ENCODE data around the gene ZNF366.

Gene ZNF366

DNA sequence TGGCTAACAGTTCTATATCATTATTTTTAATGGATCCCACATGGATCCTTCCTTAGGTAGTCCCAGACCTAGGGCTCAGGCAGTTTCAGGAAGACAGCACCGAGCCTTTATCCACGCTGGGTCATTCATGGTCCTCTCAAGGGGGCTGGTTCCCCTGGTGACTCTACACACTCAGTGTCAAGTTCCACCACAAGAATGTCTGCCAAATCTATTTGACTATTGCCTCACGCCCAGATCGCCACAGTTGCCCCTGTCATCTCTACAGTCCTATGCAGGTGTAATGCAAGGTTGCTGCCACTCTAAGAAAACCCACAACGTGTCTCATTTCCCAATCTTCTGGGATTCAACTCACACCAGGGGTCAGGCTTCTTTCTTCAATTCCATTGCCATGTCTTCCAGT lies 8.0 kb upstream of the ZNF366 start:
- no peak overlapping the region for H3K27ac ChIP-seq (ENCODE audit: low read depth, low read length)
- H3K36me3 ChIP-seq (ENCODE audit: control insufficient read depth, insufficient read depth, low read length): no peaks in the 10 kb centered on the region
- H3K27me3 ChIP-seq (ENCODE audit: control insufficient read depth, insufficient read depth, low read length): no peaks in the 10 kb centered on the region
- peaks cover 3% of the 10 kb centered on the region for H3K4me1 ChIP-seq (ENCODE audit: control insufficient read depth, insufficient read depth, low read length)
- H3K4me3 ChIP-seq (ENCODE audit: low read length): no peak overlapping the region
- no peak overlapping the region for H3K9ac ChIP-seq (ENCODE audit: low read length)

DNA sequence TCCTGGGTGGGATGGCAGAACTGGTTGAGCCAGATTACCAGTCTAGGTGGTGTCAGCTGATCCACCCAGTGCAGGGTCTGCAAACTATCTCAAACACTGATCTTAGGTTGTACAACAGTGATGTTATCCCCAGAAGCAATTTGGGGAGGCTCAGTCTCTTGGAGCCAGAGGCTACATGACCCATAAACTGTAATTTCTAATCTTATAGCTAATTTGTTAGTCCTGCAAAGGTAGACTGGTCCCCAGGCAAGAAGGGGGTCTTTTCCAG lies 5.3 kb upstream of the ZNF366 start:
- peaks cover 9% of the 10 kb centered on the region for H3K4me1 ChIP-seq (ENCODE audit: control insufficient read depth, insufficient read depth, low read length)
- H3K27me3 ChIP-seq (ENCODE audit: control insufficient read depth, insufficient read depth, low read length): no peaks in the 10 kb centered on the region
- H3K36me3 ChIP-seq (ENCODE audit: control insufficient read depth, insufficient read depth, low read length): no peaks in the 10 kb centered on the region
- no peak overlapping the region for H3K27ac ChIP-seq (ENCODE audit: low read depth, low read length)
- H3K4me3 ChIP-seq (ENCODE audit: low read length): no peak overlapping the region
- H3K9ac ChIP-seq (ENCODE audit: low read length): no peak overlapping the region

DNA sequence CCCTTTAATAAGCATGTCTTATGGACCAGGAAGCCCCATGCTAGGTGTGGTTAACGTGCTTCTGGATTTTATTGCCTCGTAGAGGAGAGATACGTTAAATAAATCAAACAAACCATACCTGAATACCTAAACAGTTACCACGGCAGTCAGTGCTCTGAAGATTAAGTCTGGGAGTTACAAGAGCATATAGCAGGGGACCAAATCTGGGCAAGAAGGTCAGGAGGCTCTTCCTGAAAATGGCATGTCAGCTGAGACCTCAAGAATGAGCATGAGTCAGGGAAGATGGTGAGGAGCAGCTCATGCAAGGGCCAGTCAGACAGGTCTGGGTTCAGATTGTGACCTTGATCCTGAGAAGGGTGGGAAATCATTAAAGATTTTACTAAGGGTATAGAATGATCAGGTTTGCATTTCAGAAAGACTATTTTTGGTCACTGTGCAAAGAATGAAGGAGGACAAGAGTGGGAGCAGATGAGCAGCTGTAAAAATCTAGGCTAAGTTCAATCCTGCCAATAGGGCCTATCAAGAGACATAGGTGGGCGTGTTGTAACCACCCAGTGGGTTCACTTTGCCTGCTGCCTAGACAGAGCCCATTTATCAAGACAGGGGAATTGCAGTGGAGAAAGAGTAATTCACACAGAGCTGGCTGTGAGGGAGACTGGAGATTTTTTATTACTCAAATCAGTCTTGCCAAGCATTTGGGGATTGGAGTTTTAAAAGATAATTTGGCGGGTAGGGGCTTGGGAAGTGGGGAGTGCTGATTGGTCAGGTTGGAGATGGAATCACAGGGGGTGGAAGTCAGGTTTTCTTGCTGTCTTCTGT lies 4.8 kb upstream of the ZNF366 start:
- Histone ChIP-seq H3K36me3 (ENCODE audit: control insufficient read depth, insufficient read depth, low read length) (no peaks in the 10 kb centered on the region), H3K9ac (ENCODE audit: low read length) (no peak overlapping the region), H3K27me3 (ENCODE audit: control insufficient read depth, insufficient read depth, low read length) (no peaks in the 10 kb centered on the region), H3K4me1 (ENCODE audit: control insufficient read depth, insufficient read depth, low read length) (peaks cover 10% of the 10 kb centered on the region), H3K4me3 (ENCODE audit: low read length) (no peak overlapping the region), H3K27ac (ENCODE audit: low read depth, low read length) (peak overlapping the region; percentile 2)

DNA sequence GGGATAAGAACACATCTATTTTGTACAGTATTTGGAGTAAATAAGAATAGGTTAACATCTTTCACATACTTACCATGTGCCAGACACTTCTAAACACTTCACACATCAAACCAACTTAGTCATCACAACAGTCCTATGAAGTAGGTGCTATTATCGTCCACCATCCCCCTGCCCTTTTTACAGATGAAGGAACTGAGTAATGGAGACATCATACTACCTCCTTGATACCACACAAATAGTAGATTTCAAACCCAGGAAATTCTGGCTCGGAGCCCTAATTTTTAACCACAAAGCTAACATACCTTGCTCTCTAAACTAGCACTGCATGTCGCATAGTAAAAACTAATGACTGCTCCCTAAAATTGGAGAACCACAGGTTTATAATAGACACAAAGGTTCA lies 4.2 kb upstream of the ZNF366 start:
- peak overlapping the region; percentile 62 for H3K27ac ChIP-seq (ENCODE audit: low read depth, low read length)
- H3K9ac ChIP-seq (ENCODE audit: low read length): no peak overlapping the region
- H3K4me1 ChIP-seq (ENCODE audit: control insufficient read depth, insufficient read depth, low read length): peaks cover 10% of the 10 kb centered on the region
- no peaks in the 10 kb centered on the region for H3K36me3 ChIP-seq (ENCODE audit: control insufficient read depth, insufficient read depth, low read length)
- no peak overlapping the region for H3K4me3 ChIP-seq (ENCODE audit: low read length)
- H3K27me3 ChIP-seq (ENCODE audit: control insufficient read depth, insufficient read depth, low read length): no peaks in the 10 kb centered on the region

DNA sequence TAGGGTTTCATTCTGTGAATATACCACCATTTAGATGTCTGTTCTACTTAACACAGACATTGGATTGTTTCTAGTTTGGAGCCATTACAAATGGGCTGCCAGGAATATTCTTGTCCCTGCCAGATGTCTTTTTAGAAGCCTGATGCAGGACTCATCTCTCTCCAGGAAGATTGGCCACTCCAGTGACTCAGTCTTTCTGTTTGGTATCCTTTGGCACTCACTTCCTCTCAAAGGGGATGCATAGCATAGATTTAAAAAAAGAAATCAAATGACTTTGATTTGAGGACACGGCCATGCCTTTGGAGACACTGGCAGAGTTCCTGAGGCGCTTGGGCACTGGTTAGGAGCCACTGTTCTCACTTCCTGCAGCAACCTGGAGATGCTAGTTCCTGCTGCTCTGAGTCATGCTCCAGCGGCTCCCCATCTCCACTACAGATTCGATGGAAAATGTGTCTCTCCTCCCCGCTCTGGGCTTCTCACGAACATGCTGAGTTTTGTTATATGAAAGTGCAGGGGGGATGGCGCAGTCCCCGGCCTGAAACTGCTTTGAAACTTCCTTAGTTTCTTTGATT lies 3.5 kb upstream of the ZNF366 start:
- Histone ChIP-seq H3K4me3 (ENCODE audit: low read length) (no peak overlapping the region), H3K27me3 (ENCODE audit: control insufficient read depth, insufficient read depth, low read length) (no peaks in the 10 kb centered on the region), H3K9ac (ENCODE audit: low read length) (no peak overlapping the region), H3K36me3 (ENCODE audit: control insufficient read depth, insufficient read depth, low read length) (no peaks in the 10 kb centered on the region), H3K27ac (ENCODE audit: low read depth, low read length) (peak overlapping the region; percentile 62), H3K4me1 (ENCODE audit: control insufficient read depth, insufficient read depth, low read length) (peaks cover 10% of the 10 kb centered on the region)

DNA sequence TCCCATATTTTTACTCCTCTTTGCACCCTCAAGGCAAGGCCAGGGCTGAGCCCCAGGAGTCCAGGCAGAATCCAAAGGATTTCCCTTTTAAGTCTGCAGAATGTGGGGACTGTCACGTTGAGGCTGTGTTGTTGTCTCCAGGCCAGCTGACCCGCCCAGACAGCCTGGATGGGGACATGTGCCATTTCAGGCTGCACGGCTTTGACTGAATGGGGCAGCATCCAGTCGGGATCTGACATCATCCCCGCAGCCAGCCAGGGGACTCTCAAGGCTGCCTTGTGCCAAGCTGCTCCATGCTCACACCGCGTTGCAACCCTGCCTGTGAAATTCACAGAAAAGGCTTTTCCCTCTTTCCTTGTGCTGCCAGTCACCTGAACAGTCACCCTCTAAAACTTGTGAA lies 2.2 kb upstream of the ZNF366 start:
- Histone ChIP-seq H3K27me3 (ENCODE audit: control insufficient read depth, insufficient read depth, low read length) (no peaks in the 10 kb centered on the region), H3K4me3 (ENCODE audit: low read length) (no peak overlapping the region), H3K4me1 (ENCODE audit: control insufficient read depth, insufficient read depth, low read length) (peaks cover 10% of the 10 kb centered on the region), H3K9ac (ENCODE audit: low read length) (no peak overlapping the region), H3K36me3 (ENCODE audit: control insufficient read depth, insufficient read depth, low read length) (no peaks in the 10 kb centered on the region), H3K27ac (ENCODE audit: low read depth, low read length) (peak overlapping the region; percentile 62)

DNA sequence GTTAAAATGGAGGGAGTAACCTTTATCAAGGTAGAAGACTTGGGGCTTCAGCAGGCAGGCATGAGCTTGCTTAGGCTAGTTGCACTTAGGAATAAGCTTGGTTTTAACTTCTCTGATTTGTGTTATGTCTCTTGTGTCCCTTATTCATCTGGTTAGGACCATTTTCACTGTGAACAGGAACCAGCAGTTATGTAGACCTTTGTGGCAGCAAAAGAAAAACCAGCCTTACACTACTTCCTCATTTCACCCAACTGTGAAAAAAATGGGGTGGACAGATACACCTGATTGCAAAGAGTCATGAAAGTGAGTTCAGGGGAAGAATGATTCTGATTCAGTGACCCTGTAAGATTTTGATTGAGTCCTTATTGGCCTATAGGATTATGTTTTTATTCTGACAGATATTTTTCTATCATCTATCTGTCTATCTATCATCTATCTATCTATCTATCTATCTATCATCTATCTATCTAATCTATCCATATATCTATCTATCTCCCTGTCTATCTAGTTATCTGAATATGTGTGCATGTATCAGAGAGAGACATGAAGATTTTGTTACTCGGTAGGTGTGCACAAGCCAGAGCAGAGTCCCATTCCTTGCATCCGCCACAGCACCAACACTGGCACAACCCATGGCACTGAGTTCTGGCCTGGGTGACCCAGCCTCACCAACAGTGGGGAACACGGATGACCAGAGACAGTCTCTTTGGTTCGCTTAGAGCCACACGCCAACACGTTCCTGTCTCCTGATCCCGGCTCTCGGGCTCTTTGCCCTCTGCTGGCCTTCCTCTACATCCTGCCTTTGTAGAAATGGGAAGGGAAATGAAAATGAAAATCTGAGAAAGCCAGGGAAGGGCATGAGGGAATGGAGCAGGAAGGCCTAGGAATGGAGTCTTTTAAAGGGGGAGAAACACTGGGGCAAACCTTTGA lies 1.3 kb upstream of the ZNF366 start:
- peak overlapping the region; percentile 27 for H3K27ac ChIP-seq (ENCODE audit: low read depth, low read length)
- H3K4me1 ChIP-seq (ENCODE audit: control insufficient read depth, insufficient read depth, low read length): peaks cover 10% of the 10 kb centered on the region
- H3K4me3 ChIP-seq (ENCODE audit: low read length): no peak overlapping the region
- H3K36me3 ChIP-seq (ENCODE audit: control insufficient read depth, insufficient read depth, low read length): no peaks in the 10 kb centered on the region
- H3K9ac ChIP-seq (ENCODE audit: low read length): no peak overlapping the region
- no peaks in the 10 kb centered on the region for H3K27me3 ChIP-seq (ENCODE audit: control insufficient read depth, insufficient read depth, low read length)

DNA sequence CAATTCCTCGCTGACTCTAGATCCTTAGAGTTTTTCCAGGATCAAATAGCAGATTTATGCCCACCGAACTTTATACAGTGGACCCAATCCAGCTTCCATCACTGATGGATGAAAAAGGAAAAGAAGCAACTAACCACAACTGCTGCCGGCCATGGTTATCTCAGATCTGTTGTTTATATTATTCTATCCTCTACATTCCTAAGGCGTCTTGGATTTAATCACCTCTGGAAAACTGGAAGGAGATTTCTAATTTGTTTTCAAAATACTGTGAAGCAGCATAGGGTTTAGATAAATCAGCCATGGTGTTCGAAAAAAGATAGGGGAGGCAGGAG lies 663 bp upstream of the ZNF366 start:
- H3K27ac ChIP-seq (ENCODE audit: low read depth, low read length): peak overlapping the region; percentile 27
- peaks cover 10% of the 10 kb centered on the region for H3K4me1 ChIP-seq (ENCODE audit: control insufficient read depth, insufficient read depth, low read length)
- no peak overlapping the region for H3K9ac ChIP-seq (ENCODE audit: low read length)
- H3K27me3 ChIP-seq (ENCODE audit: control insufficient read depth, insufficient read depth, low read length): no peaks in the 10 kb centered on the region
- H3K36me3 ChIP-seq (ENCODE audit: control insufficient read depth, insufficient read depth, low read length): no peaks in the 10 kb centered on the region
- no peak overlapping the region for H3K4me3 ChIP-seq (ENCODE audit: low read length)

DNA sequence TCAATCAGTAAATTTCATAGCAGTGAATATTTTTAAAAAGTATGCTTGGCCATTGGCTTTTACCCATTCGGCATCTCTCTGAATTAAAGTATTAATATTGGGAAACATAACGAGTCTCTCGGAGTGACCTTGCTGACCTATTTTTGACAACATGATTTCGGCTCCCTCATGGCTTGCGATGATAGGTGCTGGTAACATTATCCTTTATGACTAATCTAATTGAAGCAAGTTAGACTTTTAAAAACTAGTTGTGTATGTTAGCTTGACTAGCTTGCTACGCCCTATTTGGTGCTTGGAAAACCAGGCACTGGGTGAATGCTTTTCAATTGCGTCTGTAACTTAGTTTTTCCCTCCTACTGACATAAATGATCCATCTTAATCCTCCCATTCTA lies 1.1 kb downstream of the ZNF366 start:
- H3K36me3 ChIP-seq (ENCODE audit: control insufficient read depth, insufficient read depth, low read length): no peaks in the 10 kb centered on the region
- no peak overlapping the region for H3K9ac ChIP-seq (ENCODE audit: low read length)
- H3K27ac ChIP-seq (ENCODE audit: low read depth, low read length): no peak overlapping the region
- no peak overlapping the region for H3K4me3 ChIP-seq (ENCODE audit: low read length)
- H3K4me1 ChIP-seq (ENCODE audit: control insufficient read depth, insufficient read depth, low read length): peaks cover 10% of the 10 kb centered on the region
- H3K27me3 ChIP-seq (ENCODE audit: control insufficient read depth, insufficient read depth, low read length): no peaks in the 10 kb centered on the region

DNA sequence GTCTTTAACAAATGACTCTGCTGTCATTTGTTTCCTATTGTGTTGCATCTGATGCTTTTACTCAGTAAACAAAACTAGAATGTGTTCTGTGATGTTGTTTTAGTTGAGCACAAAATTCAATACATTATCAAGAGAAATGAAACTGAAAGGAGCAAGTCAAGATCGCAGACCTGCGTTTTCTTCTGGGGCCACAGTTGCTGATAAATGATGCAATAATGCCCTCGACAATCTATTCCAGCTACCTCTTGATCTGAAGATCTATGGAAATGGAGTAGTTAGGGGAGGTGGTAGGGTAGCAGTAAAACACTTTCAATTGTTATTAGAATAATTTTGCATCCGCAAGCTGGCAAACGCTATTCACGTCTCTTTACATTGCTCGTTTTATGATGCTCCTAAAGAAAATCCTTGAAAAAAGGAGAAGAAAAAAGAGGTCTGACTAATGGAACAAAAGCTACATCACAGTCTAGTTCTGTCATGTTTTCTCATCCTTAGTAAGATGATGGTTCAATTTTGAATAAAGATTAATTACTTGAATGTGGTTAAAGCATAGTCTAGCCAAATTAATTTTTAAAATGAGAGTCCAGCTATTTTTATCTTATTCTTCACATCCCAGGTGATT lies 1.6 kb downstream of the ZNF366 start:
- Histone ChIP-seq H3K4me1 (ENCODE audit: control insufficient read depth, insufficient read depth, low read length) (peaks cover 10% of the 10 kb centered on the region), H3K27me3 (ENCODE audit: control insufficient read depth, insufficient read depth, low read length) (no peaks in the 10 kb centered on the region), H3K36me3 (ENCODE audit: control insufficient read depth, insufficient read depth, low read length) (no peaks in the 10 kb centered on the region), H3K4me3 (ENCODE audit: low read length) (no peak overlapping the region), H3K9ac (ENCODE audit: low read length) (no peak overlapping the region), H3K27ac (ENCODE audit: low read depth, low read length) (no peak overlapping the region)

DNA sequence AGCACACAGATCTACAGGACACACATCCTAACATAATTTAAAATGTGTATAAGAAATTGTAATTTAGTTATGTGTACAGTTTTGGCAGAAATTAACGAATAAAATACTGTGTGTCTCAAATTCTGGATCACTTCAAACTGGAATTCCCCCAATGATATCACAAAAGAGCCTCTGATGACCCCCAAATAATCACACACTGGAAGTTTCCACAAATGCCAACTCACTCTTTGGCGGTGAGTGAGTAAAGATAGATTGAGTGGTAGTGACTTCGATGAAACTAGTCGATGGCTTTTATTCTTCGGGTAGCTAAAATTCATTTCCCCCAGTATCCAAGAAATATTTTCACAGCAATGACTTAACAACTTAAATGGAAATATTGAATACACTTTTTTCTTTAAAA lies 2.2 kb downstream of the ZNF366 start:
- no peak overlapping the region for H3K27ac ChIP-seq (ENCODE audit: low read depth, low read length)
- no peak overlapping the region for H3K4me3 ChIP-seq (ENCODE audit: low read length)
- H3K9ac ChIP-seq (ENCODE audit: low read length): no peak overlapping the region
- H3K27me3 ChIP-seq (ENCODE audit: control insufficient read depth, insufficient read depth, low read length): no peaks in the 10 kb centered on the region
- H3K4me1 ChIP-seq (ENCODE audit: control insufficient read depth, insufficient read depth, low read length): peaks cover 7% of the 10 kb centered on the region
- no peaks in the 10 kb centered on the region for H3K36me3 ChIP-seq (ENCODE audit: control insufficient read depth, insufficient read depth, low read length)

DNA sequence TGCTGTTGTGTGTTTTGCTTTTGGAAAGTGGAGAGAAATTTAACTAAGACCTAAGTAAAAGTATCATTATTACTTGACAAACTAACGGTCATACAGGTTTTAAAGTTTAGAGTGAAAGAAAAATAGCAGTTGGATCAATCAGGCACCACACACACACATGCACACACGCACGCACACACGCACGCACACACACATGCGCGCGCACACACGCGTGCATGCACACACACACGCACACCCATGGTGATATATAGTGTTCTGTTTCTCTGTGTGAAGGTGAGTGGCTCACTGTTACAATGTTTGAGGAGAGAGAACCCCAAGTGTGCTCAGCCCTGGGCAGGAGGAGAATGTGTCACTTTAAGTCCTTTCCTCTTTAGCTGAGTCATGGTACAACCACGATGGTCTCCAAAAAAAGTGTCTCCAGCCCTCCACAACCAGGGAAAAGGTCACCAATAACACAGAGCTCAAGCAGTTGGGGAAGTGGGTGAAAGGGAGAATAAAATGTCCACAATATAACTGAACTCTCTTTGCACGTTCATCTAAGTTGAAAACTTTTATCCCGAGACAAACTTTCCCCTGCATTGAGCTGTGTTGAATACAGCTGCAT lies 3.2 kb downstream of the ZNF366 start:
- Histone ChIP-seq H3K27ac (ENCODE audit: low read depth, low read length) (no peak overlapping the region), H3K36me3 (ENCODE audit: control insufficient read depth, insufficient read depth, low read length) (no peaks in the 10 kb centered on the region), H3K4me3 (ENCODE audit: low read length) (no peak overlapping the region), H3K9ac (ENCODE audit: low read length) (no peak overlapping the region), H3K27me3 (ENCODE audit: control insufficient read depth, insufficient read depth, low read length) (no peaks in the 10 kb centered on the region), H3K4me1 (ENCODE audit: control insufficient read depth, insufficient read depth, low read length) (peaks cover 3% of the 10 kb centered on the region)
